Activated CD4-positive, alpha-beta T cell treated with anti-CD3 and anti-CD28 coated beads, Interleukin-2, amount 10 ng/mL, durations not matched to agents 24 days and 14 days (primary cell): ENCODE measurements around the gene ADCY2. TPM values are rescaled to one million over a fixed set of nuclear protein-coding genes. Genes with fewer than 3 reads are reported as not detected.

ENCODE experiments used
- DNase-seq: peaks from one replicate; pipeline ENCODE4 v3.0.0; 2022
- H3K27ac Mint-ChIP-seq: one replicate; pipeline ENCODE4 v1.8.0; 2022; ENCODE audit warnings: mild to moderate bottlenecking, mixed read lengths
- H3K27me3 Mint-ChIP-seq: one replicate; pipeline ENCODE4 v1.8.0; 2022; ENCODE audit warnings: mixed read lengths
- H3K36me3 Mint-ChIP-seq: one replicate; pipeline ENCODE4 v1.8.0; 2022; ENCODE audit warnings: low read depth, mild to moderate bottlenecking, mixed read lengths
- H3K4me1 Mint-ChIP-seq: one replicate; pipeline ENCODE4 v1.8.0; 2021; ENCODE audit warnings: mixed read lengths
- H3K4me3 Mint-ChIP-seq: one replicate; pipeline ENCODE4 v1.8.0; 2022; ENCODE audit warnings: mild to moderate bottlenecking, moderate library complexity, mixed read lengths
- H3K9me3 Mint-ChIP-seq: one replicate; pipeline ENCODE4 v1.8.0; 2021; ENCODE audit warnings: mixed read lengths
- intact Hi-C: fragments of 100-400 bp; cut with micrococcal nuclease; formaldehyde crosslinking; loops from one replicate; pipeline ENCODE4 v1.15.1; 2023
- total RNA-seq: library from RNA; stranded (reverse); gene quantifications from 2 replicates; pipeline ENCODE4 v1.2.3, GENCODE V29; 2022

ADCY2 gene
- total RNA-seq, 1 donor from 2014 or later: not detected

- peaks cover 59% of the 10 kb centered on the region for H3K4me1 Mint-ChIP-seq
- H3K27me3 Mint-ChIP-seq: no peaks in the 10 kb centered on the region
- no peaks in the 10 kb centered on the region for H3K9me3 Mint-ChIP-seq
- H3K27ac Mint-ChIP-seq: peak overlapping the region; percentile 92
- DNase-seq: no peak
- peak overlapping the region; percentile 99 for H3K4me3 Mint-ChIP-seq
- peaks cover 44% of the 10 kb centered on the region for H3K36me3 Mint-ChIP-seq
- intact Hi-C loops: loop anchor here (1.0 to 5.0 kb wide), 2 partner anchors 10 to 1156 kb away; partner anchors contain the start of gene TENT4A
These were observed 472.5 kb downstream of the ADCY2 start for GRCh38 chr5:7868427-7868772.

GRCh38 chr5:7868773-7869473 is 473.0 kb downstream of the ADCY2 start, which contains the start of the genes FASTKD3 and MTRR:
FASTKD3 (minus strand) TSS chr5:7869031; CDS start chr5:7868083, 948 bp downstream.
MTRR (plus strand) TSS chr5:7869148; CDS start chr5:7870795, 1,647 bp downstream.
- H3K36me3 Mint-ChIP-seq: peaks cover 46% of the 10 kb centered on the region
- no peaks in the 10 kb centered on the region for H3K27me3 Mint-ChIP-seq
- peak; percentile 97 for DNase-seq
- peak within 1 kb of the TSS; percentile 92 for H3K27ac Mint-ChIP-seq
- peak within 1 kb of the TSS; percentile 99 for H3K4me3 Mint-ChIP-seq
- peaks cover 64% of the 10 kb centered on the region for H3K4me1 Mint-ChIP-seq
- intact Hi-C loops: loop anchor here (1.0 to 5.0 kb wide), 4 partner anchors 9 to 1237 kb away; partner anchors contain the start of gene TENT4A
- H3K9me3 Mint-ChIP-seq: no peaks in the 10 kb centered on the region

GRCh38 chr5:7869474-7870136 is 473.7 kb downstream of the ADCY2 start:
- Mint-ChIP-seq H3K36me3 (peaks cover 49% of the 10 kb centered on the region), H3K27ac (peak overlapping the region; percentile 86), H3K4me3 (peak overlapping the region; percentile 99), H3K4me1 (peaks cover 66% of the 10 kb centered on the region), H3K27me3 (no peaks in the 10 kb centered on the region), H3K9me3 (no peaks in the 10 kb centered on the region)
- peak; percentile 82 for DNase-seq
- intact Hi-C loops: loop anchor here (1.0 to 10.0 kb wide), 4 partner anchors 9 to 1495 kb away; partner anchors contain the start of genes MED10 and TENT4A

- Mint-ChIP-seq H3K4me3 (peak overlapping the region; percentile 39), H3K27ac (peak overlapping the region; percentile 14), H3K9me3 (no peaks in the 10 kb centered on the region), H3K4me1 (peaks cover 60% of the 10 kb centered on the region), H3K36me3 (peaks cover 52% of the 10 kb centered on the region), H3K27me3 (no peaks in the 10 kb centered on the region)
- intact Hi-C loops: loop anchor here (10.0 kb wide), 1 partner anchor 1497 kb away; the partner anchor contains the start of gene MED10
- DNase-seq: no peak
These were observed 475.7 kb downstream of the ADCY2 start for GRCh38 chr5:7871653-7872052.

GRCh38 chr5:7872517-7873130 is 476.7 kb downstream of the ADCY2 start:
- intact Hi-C loops: loop anchor here (10.0 kb wide), 1 partner anchor 1498 kb away; the partner anchor contains the start of gene MED10

GRCh38 chr5:7873216-7873615 is 477.3 kb downstream of the ADCY2 start:
- Mint-ChIP-seq H3K27ac (peak overlapping the region; percentile 58), H3K36me3 (peaks cover 62% of the 10 kb centered on the region), H3K9me3 (no peaks in the 10 kb centered on the region), H3K4me1 (peaks cover 60% of the 10 kb centered on the region), H3K4me3 (peak overlapping the region; percentile 44), H3K27me3 (no peaks in the 10 kb centered on the region)
- peak; percentile 78 for DNase-seq
- intact Hi-C loops: loop anchor here (10.0 kb wide), 1 partner anchor 1498 kb away; the partner anchor contains the start of gene MED10

More at GRCh38 chr5:7872517-7873130, 476.7 kb downstream of the ADCY2 start:
- no peak for DNase-seq
- Mint-ChIP-seq H3K36me3 (peaks cover 58% of the 10 kb centered on the region), H3K4me1 (peaks cover 58% of the 10 kb centered on the region), H3K4me3 (peak overlapping the region; percentile 44), H3K9me3 (no peaks in the 10 kb centered on the region), H3K27me3 (no peaks in the 10 kb centered on the region), H3K27ac (peak overlapping the region; percentile 50)

- Mint-ChIP-seq H3K36me3 (peaks cover 67% of the 10 kb centered on the region), H3K27me3 (no peaks in the 10 kb centered on the region), H3K27ac (no peak overlapping the region), H3K4me3 (no peak overlapping the region), H3K4me1 (peaks cover 66% of the 10 kb centered on the region), H3K9me3 (no peaks in the 10 kb centered on the region)
- intact Hi-C loops: loop anchor here (10.0 kb wide), 1 partner anchor 1500 kb away; the partner anchor contains the start of gene MED10
- DNase-seq: no peak
These were observed 478.7 kb downstream of the ADCY2 start for GRCh38 chr5:7874639-7875038.

GRCh38 chr5:7875151-7875550 is 479.2 kb downstream of the ADCY2 start:
- Mint-ChIP-seq H3K27me3 (no peaks in the 10 kb centered on the region), H3K4me1 (peaks cover 63% of the 10 kb centered on the region), H3K36me3 (peaks cover 66% of the 10 kb centered on the region), H3K4me3 (no peak overlapping the region), H3K27ac (no peak overlapping the region), H3K9me3 (no peaks in the 10 kb centered on the region)
- DNase-seq: no peak
- intact Hi-C loops: loop anchor here (10.0 kb wide), 1 partner anchor 1500 kb away; the partner anchor contains the start of gene MED10

GRCh38 chr5:7876867-7877266 is 480.9 kb downstream of the ADCY2 start:
- intact Hi-C loops: loop anchor here (10.0 kb wide), 1 partner anchor 1502 kb away; the partner anchor contains the start of gene MED10
- peaks cover 54% of the 10 kb centered on the region for H3K4me1 Mint-ChIP-seq

GRCh38 chr5:7877851-7878250 is 481.9 kb downstream of the ADCY2 start:
- H3K36me3 Mint-ChIP-seq: peaks cover 70% of the 10 kb centered on the region
- DNase-seq: no peak
- peak overlapping the region; percentile 41 for H3K4me3 Mint-ChIP-seq
- H3K4me1 Mint-ChIP-seq: peaks cover 46% of the 10 kb centered on the region
- no peaks in the 10 kb centered on the region for H3K27me3 Mint-ChIP-seq
- peak overlapping the region; percentile 63 for H3K27ac Mint-ChIP-seq
- intact Hi-C loops: loop anchor here (1.0 to 10.0 kb wide), 5 partner anchors 9 to 1503 kb away; partner anchors contain the start of genes FASTKD3, MED10 and MTRR
- H3K9me3 Mint-ChIP-seq: no peaks in the 10 kb centered on the region

More at GRCh38 chr5:7876867-7877266, 480.9 kb downstream of the ADCY2 start:
- peaks cover 69% of the 10 kb centered on the region for H3K36me3 Mint-ChIP-seq
- H3K27ac Mint-ChIP-seq: no peak overlapping the region
- no peaks in the 10 kb centered on the region for H3K9me3 Mint-ChIP-seq
- H3K4me3 Mint-ChIP-seq: peak overlapping the region; percentile 27
- no peak for DNase-seq
- H3K27me3 Mint-ChIP-seq: no peaks in the 10 kb centered on the region

GRCh38 chr5:7878381-7878873 is 482.5 kb downstream of the ADCY2 start:
- DNase-seq: no peak
- peak overlapping the region; percentile 72 for H3K27ac Mint-ChIP-seq
- intact Hi-C loops: loop anchor here (1.0 to 10.0 kb wide), 5 partner anchors 9 to 1504 kb away; partner anchors contain the start of genes FASTKD3, MED10 and MTRR
- H3K4me3 Mint-ChIP-seq: peak overlapping the region; percentile 41
- peaks cover 73% of the 10 kb centered on the region for H3K36me3 Mint-ChIP-seq
- no peaks in the 10 kb centered on the region for H3K27me3 Mint-ChIP-seq
- H3K4me1 Mint-ChIP-seq: peaks cover 40% of the 10 kb centered on the region
- H3K9me3 Mint-ChIP-seq: no peaks in the 10 kb centered on the region
